Neuronal stem cell (in vitro differentiated cells): ENCODE results near the gene UMOD.

ENCODE experiments used
- DNase-seq: peaks from one replicate; pipeline ENCODE4 v3.0.0-alpha.2; 2013; ENCODE audit warnings: low spot score
- H2AFZ ChIP-seq: one replicate; pipeline ENCODE4 v1.6.1; 2013; ENCODE audit warnings: mild to moderate bottlenecking, low read length, inconsistent platforms
- H2AK5ac ChIP-seq: 2 replicates; pipeline ENCODE4 v1.6.1; 2013; ENCODE audit warnings: low read depth, mild to moderate bottlenecking, inconsistent platforms, low read length, moderate library complexity, mixed read lengths
- H2BK120ac ChIP-seq: 2 replicates; pipeline ENCODE4 v1.6.1; 2013; ENCODE audit warnings: low read depth, mild to moderate bottlenecking, inconsistent platforms, low read length, moderate library complexity, mixed read lengths
- H2BK12ac ChIP-seq: one replicate; pipeline ENCODE4 v1.6.1; 2013; ENCODE audit warnings: low read length, inconsistent platforms
- H2BK15ac ChIP-seq: 2 replicates; pipeline ENCODE4 v1.6.1; 2013; ENCODE audit warnings: mild to moderate bottlenecking, low read length, inconsistent platforms, mixed read lengths
- H2BK5ac ChIP-seq: one replicate; pipeline ENCODE4 v1.6.1; 2013; ENCODE audit warnings: inconsistent platforms, mild to moderate bottlenecking, low read length, moderate library complexity
- H3K14ac ChIP-seq: one replicate; pipeline ENCODE4 v1.6.1; 2013; ENCODE audit warnings: low read length, inconsistent platforms
- H3K18ac ChIP-seq: 2 replicates; pipeline ENCODE4 v1.6.1; 2013; ENCODE audit warnings: low read length, inconsistent platforms
- H3K23ac ChIP-seq: 2 replicates; pipeline ENCODE4 v1.6.1; 2013; ENCODE audit warnings: low read depth, mild to moderate bottlenecking, mixed read lengths, low read length, inconsistent platforms; ENCODE audit not compliant: poor library complexity
- H3K27ac ChIP-seq: replicated peaks from 3 replicates; pipeline ENCODE4 v1.5.1; 2013; ENCODE audit warnings: low read length, inconsistent platforms
- H3K27me3 ChIP-seq, 3 experiments: 2 replicates each; pipeline ENCODE4 v1.6.1; 2013; ENCODE audit warnings: low read length in 3 of 3, mild to moderate bottlenecking in 2 of 3, inconsistent platforms in 1 of 3, low read depth in 1 of 3, mixed read lengths in 1 of 3, moderate library complexity in 1 of 3; ENCODE audit not compliant: control insufficient read depth in 3 of 3, insufficient read depth in 3 of 3
- H3K36me3 ChIP-seq, 2 donors: replicated peaks in 1 of 2; 2 replicates each; pipeline ENCODE4 v1.6.1; 2013; ENCODE audit warnings: low read length in 2 of 2; ENCODE audit not compliant: control insufficient read depth in 2 of 2, insufficient read depth in 2 of 2
- H3K4ac ChIP-seq: 2 replicates; pipeline ENCODE4 v1.6.1; 2013; ENCODE audit warnings: inconsistent platforms, mild to moderate bottlenecking, low read length, moderate library complexity
- H3K4me1 ChIP-seq, 2 donors: 1 replicate in 1 of 2; 2 replicates in 1 of 2; pipeline ENCODE4 v1.6.1; 2013; ENCODE audit warnings: low read length in 2 of 2, low read depth in 1 of 2; ENCODE audit not compliant: control insufficient read depth in 2 of 2, insufficient read depth in 1 of 2
- H3K4me2 ChIP-seq: one replicate; pipeline ENCODE4 v1.6.1; 2013; ENCODE audit warnings: mild to moderate bottlenecking, low read length, inconsistent platforms; ENCODE audit not compliant: insufficient read depth, poor library complexity, severe bottlenecking
- H3K4me3 ChIP-seq, 2 donors: 2 replicates each; pipeline ENCODE4 v1.5.1; 2013; ENCODE audit warnings: low read length in 2 of 2, mild to moderate bottlenecking in 2 of 2, inconsistent platforms in 1 of 2, moderate library complexity in 1 of 2
- H3K79me1 ChIP-seq: one replicate; pipeline ENCODE4 v1.6.1; 2013; ENCODE audit warnings: low read depth, mild to moderate bottlenecking, inconsistent platforms, low read length, moderate library complexity
- H3K9ac ChIP-seq: one replicate; pipeline ENCODE4 v1.6.1; 2013; ENCODE audit warnings: mild to moderate bottlenecking, low read depth, low read length, inconsistent platforms; ENCODE audit not compliant: poor library complexity
- H3K9me3 ChIP-seq, 2 donors: replicated peaks in 1 of 2; 2 replicates each; pipeline versions ENCODE3 to v1.6.1; 2013; ENCODE audit warnings: low read length in 2 of 2, mild to moderate bottlenecking in 2 of 2, inconsistent platforms in 1 of 2, low read depth in 1 of 2, mixed read lengths in 1 of 2, moderate library complexity in 1 of 2; ENCODE audit not compliant: control insufficient read depth in 2 of 2, insufficient read depth in 1 of 2
- H4K8ac ChIP-seq: one replicate; pipeline ENCODE4 v1.6.1; 2013; ENCODE audit warnings: low read depth, mild to moderate bottlenecking, inconsistent platforms, low read length, moderate library complexity
- H4K91ac ChIP-seq: one replicate; pipeline ENCODE4 v1.6.1; 2013; ENCODE audit warnings: low read length, low read depth, mild to moderate bottlenecking, inconsistent platforms; ENCODE audit not compliant: poor library complexity
- WGBS, 2 donors: extraction: QIAGEN DNeasy Blood & Tissue Kit; methylation state at CpG; one replicate each; pipeline ENCODE4 v1.1.7; 2013; ENCODE audit warnings: missing lambda C conversion rate in 2 of 2, mixed read lengths in 1 of 2; ENCODE audit not compliant: insufficient read length in 2 of 2, insufficient replicate concordance in 1 of 2; ENCODE audit errors: extremely low coverage in 2 of 2; 5-methylcytosine and 5-hydroxymethylcytosine counted together

Gene UMOD

GRCh38 chr16:20393801-20394577 is 41.5 kb upstream of the UMOD start:
- no peak for DNase-seq

GRCh38 chr16:20391045-20391444 is 38.5 kb upstream of the UMOD start:
- Histone ChIP-seq H3K4me2 (no peak overlapping the region), H3K23ac (no peak overlapping the region), H3K9me3 (no peaks in the 10 kb centered on the region), H4K8ac (no peak overlapping the region), H2BK5ac (no peak overlapping the region), H3K14ac (no peak overlapping the region), H2BK15ac (no peak overlapping the region), H3K9ac (no peak overlapping the region), H2AK5ac (no peak overlapping the region), H2BK12ac (no peak overlapping the region), H4K91ac (no peak overlapping the region), H3K18ac (no peak overlapping the region), H2BK120ac (no peak overlapping the region), H2AFZ (no peak overlapping the region), H3K4ac (no peak overlapping the region), H3K79me1 (no peaks in the 10 kb centered on the region), H3K27ac (no peak overlapping the region), H3K4me1 (peaks cover 1 to 2% of the 10 kb centered on the region in 2 donors), H3K27me3 (no peaks in the 10 kb centered on the region), H3K36me3 (no peaks in the 10 kb centered on the region), H3K4me3 (no peak overlapping the region)
- no peak for DNase-seq
- 100% methylated on average over 1 of the region's 5 CpGs for WGBS, 2 donors

More at GRCh38 chr16:20393801-20394577, 41.5 kb upstream of the UMOD start:
- peaks cover 0 to 3% of the 10 kb centered on the region in 2 donors for H3K4me1 ChIP-seq
- no peak overlapping the region for H3K4me2 ChIP-seq
- H3K4ac ChIP-seq: no peak overlapping the region
- no peaks in the 10 kb centered on the region for H3K27me3 ChIP-seq
- no peak overlapping the region for H2AFZ ChIP-seq
- H3K27ac ChIP-seq: no peak overlapping the region
- H3K9ac ChIP-seq: no peak overlapping the region
- no peak overlapping the region for H3K4me3 ChIP-seq
- H3K36me3 ChIP-seq: no peaks in the 10 kb centered on the region
- no peak overlapping the region for H4K91ac ChIP-seq
- no peaks in the 10 kb centered on the region for H3K9me3 ChIP-seq
- no peak overlapping the region for H2BK120ac ChIP-seq
- H2BK12ac ChIP-seq: no peak overlapping the region
- H3K23ac ChIP-seq: no peak overlapping the region
- no CpG with 5 or more reads among the region's 2 CpGs for WGBS, 2 donors
- no peak overlapping the region for H2AK5ac ChIP-seq
- no peak overlapping the region for H2BK5ac ChIP-seq
- H3K14ac ChIP-seq: no peak overlapping the region
- H2BK15ac ChIP-seq: no peak overlapping the region
- H3K79me1 ChIP-seq: no peaks in the 10 kb centered on the region
- H4K8ac ChIP-seq: no peak overlapping the region
- no peak overlapping the region for H3K18ac ChIP-seq

- Histone ChIP-seq H3K18ac (no peak overlapping the region), H3K27ac (no peak overlapping the region), H2AK5ac (no peak overlapping the region), H3K36me3 (no peaks in the 10 kb centered on the region), H3K79me1 (no peaks in the 10 kb centered on the region), H3K23ac (no peak overlapping the region), H3K14ac (no peak overlapping the region), H3K27me3 (no peaks in the 10 kb centered on the region), H2BK15ac (no peak overlapping the region), H3K4me1 (peaks cover 2 to 3% of the 10 kb centered on the region in 2 donors), H3K9ac (no peak overlapping the region), H2BK12ac (no peak overlapping the region), H2BK120ac (no peak overlapping the region), H3K4me2 (no peak overlapping the region), H3K4ac (no peak overlapping the region), H2AFZ (no peak overlapping the region), H2BK5ac (no peak overlapping the region), H4K91ac (no peak overlapping the region), H4K8ac (no peak overlapping the region), H3K9me3 (no peaks in the 10 kb centered on the region), H3K4me3 (no peak overlapping the region)
- DNase-seq: no peak
- WGBS, 2 donors: no CpG with 5 or more reads among the region's 1 CpG
Observed at GRCh38 chr16:20388854-20389253, 36.3 kb upstream of the UMOD start.

GRCh38 chr16:20387978-20388377 is 35.5 kb upstream of the UMOD start:
- Histone ChIP-seq H3K14ac (no peak overlapping the region), H2BK12ac (no peak overlapping the region), H4K91ac (no peak overlapping the region), H3K9me3 (no peaks in the 10 kb centered on the region), H3K79me1 (no peaks in the 10 kb centered on the region), H3K4me2 (no peak overlapping the region), H3K23ac (no peak overlapping the region), H3K4ac (no peak overlapping the region), H2AK5ac (no peak overlapping the region), H2BK15ac (no peak overlapping the region), H4K8ac (no peak overlapping the region), H2AFZ (no peak overlapping the region), H3K18ac (no peak overlapping the region), H2BK120ac (no peak overlapping the region), H3K27me3 (no peaks in the 10 kb centered on the region), H2BK5ac (no peak overlapping the region), H3K9ac (no peak overlapping the region), H3K36me3 (no peaks in the 10 kb centered on the region), H3K4me1 (peaks cover 2 to 3% of the 10 kb centered on the region in 2 donors), H3K27ac (no peak overlapping the region), H3K4me3 (no peak overlapping the region)
- DNase-seq: no peak
- no CpG with 5 or more reads among the region's 3 CpGs for WGBS, 2 donors
